KMS-11 (cell line): ENCODE results near the gene FGF14.

ENCODE experiments used
- H2AFZ ChIP-seq: fragments of 200-600 bp; sonication (generic); 2 replicates; pipeline ENCODE4 v1.6.1; 2016; ENCODE audit warnings: antibody characterized with exemption, mixed run types, low read depth
- H3K27ac ChIP-seq: fragments of 200-600 bp; sonication (generic); 2 replicates; pipeline ENCODE4 v1.6.1; 2016; ENCODE audit warnings: mild to moderate bottlenecking, mixed run types
- H3K27me3 ChIP-seq: fragments of 200-600 bp; sonication (generic); 2 replicates; pipeline ENCODE4 v1.6.1; 2017; ENCODE audit warnings: mild to moderate bottlenecking, low read depth, mixed run types, moderate library complexity; ENCODE audit not compliant: insufficient read depth
- H3K36me3 ChIP-seq: fragments of 200-600 bp; sonication (generic); 2 replicates; pipeline ENCODE4 v1.6.1; 2017; ENCODE audit warnings: mild to moderate bottlenecking, mixed run types; ENCODE audit not compliant: insufficient read depth
- H3K4me1 ChIP-seq: fragments of 200-600 bp; sonication (generic); 2 replicates; pipeline ENCODE4 v1.6.1; 2016; ENCODE audit warnings: mild to moderate bottlenecking, low read depth, mixed run types; ENCODE audit not compliant: poor library complexity, severe bottlenecking
- H3K4me2 ChIP-seq: fragments of 200-600 bp; sonication (generic); 2 replicates; pipeline ENCODE4 v1.7.0; 2016; ENCODE audit warnings: mild to moderate bottlenecking, mixed run types
- H3K4me3 ChIP-seq: fragments of 200-600 bp; sonication (generic); IDR thresholded peaks from 2 replicates; pipeline ENCODE4 v1.6.1; 2017; ENCODE audit warnings: low read depth, low read length, mixed read lengths; ENCODE audit not compliant: insufficient read depth
- H3K79me2 ChIP-seq: fragments of 200-600 bp; sonication (generic); 2 replicates; pipeline ENCODE4 v1.6.1; 2016; ENCODE audit warnings: low read depth, mixed run types; ENCODE audit not compliant: insufficient read depth
- H3K9ac ChIP-seq: fragments of 200-600 bp; sonication (generic); 2 replicates; pipeline ENCODE4 v1.6.1; 2016; ENCODE audit warnings: mild to moderate bottlenecking, mixed run types
- H4K20me1 ChIP-seq: fragments of 200-600 bp; sonication (generic); 2 replicates; pipeline ENCODE4 v1.6.1; 2016; ENCODE audit warnings: mild to moderate bottlenecking, mixed run types; ENCODE audit not compliant: insufficient read depth
- TF ChIP-seq, protein P1 (sequence below): fragments of 200-600 bp; sonication (generic); conservative IDR thresholded peaks from 2 replicates; pipeline ENCODE4 v1.6.1; 2017; ENCODE audit warnings: low read depth, mild to moderate bottlenecking, antibody characterized with exemption, low read length, moderate library complexity, mixed read lengths

The FGF14 gene

DNA sequence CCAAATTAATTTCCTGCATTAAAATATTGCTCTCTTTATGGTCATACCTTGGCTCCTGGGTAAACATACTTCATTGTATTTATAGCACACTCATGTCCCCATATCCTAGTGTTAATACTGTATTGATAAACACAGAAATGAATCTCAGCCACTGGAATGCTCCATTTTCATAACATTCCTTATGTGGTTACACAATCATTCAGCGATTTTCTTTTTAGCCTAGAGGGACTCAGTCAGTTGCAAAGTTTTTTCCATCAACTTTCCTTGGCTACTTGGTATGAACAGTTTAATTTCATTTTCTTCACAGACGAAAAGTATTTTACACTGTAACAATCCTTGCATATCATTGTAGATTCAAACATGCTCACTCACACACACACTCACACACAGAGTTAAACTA is 471.5 kb downstream of the FGF14 start:
- Histone ChIP-seq H3K9ac (no peak overlapping the region), H3K4me1 (no peaks in the 10 kb centered on the region), H3K4me3 (no peak overlapping the region), H3K27ac (no peak overlapping the region), H2AFZ (no peak overlapping the region), H3K4me2 (no peak overlapping the region), H3K79me2 (no peaks in the 10 kb centered on the region), H3K27me3 (no peaks in the 10 kb centered on the region), H4K20me1 (no peaks in the 10 kb centered on the region), H3K36me3 (no peaks in the 10 kb centered on the region)
- TF ChIP-seq, protein P1, sequence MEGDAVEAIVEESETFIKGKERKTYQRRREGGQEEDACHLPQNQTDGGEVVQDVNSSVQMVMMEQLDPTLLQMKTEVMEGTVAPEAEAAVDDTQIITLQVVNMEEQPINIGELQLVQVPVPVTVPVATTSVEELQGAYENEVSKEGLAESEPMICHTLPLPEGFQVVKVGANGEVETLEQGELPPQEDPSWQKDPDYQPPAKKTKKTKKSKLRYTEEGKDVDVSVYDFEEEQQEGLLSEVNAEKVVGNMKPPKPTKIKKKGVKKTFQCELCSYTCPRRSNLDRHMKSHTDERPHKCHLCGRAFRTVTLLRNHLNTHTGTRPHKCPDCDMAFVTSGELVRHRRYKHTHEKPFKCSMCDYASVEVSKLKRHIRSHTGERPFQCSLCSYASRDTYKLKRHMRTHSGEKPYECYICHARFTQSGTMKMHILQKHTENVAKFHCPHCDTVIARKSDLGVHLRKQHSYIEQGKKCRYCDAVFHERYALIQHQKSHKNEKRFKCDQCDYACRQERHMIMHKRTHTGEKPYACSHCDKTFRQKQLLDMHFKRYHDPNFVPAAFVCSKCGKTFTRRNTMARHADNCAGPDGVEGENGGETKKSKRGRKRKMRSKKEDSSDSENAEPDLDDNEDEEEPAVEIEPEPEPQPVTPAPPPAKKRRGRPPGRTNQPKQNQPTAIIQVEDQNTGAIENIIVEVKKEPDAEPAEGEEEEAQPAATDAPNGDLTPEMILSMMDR: no peak

DNA sequence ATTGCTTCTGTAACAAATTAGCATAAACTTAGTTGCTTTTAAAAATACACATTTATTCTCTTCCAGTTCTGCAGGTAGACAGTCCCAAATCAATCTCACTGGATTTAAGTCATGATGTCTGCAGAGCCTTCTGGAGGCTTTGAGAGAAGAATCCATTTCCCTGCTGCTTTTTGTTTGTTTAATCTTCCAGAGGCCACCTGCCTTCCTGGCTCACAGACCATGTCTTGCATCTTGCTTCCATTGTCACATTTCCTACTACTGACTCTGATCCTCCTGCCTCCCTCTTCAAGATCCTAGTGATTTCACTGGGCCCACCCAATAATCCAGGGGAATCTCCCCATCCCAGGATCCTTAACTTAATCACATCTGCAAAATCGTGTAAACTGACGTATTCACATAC is 476.1 kb downstream of the FGF14 start:
- Histone ChIP-seq H3K27ac (no peak overlapping the region), H3K27me3 (no peaks in the 10 kb centered on the region)

DNA sequence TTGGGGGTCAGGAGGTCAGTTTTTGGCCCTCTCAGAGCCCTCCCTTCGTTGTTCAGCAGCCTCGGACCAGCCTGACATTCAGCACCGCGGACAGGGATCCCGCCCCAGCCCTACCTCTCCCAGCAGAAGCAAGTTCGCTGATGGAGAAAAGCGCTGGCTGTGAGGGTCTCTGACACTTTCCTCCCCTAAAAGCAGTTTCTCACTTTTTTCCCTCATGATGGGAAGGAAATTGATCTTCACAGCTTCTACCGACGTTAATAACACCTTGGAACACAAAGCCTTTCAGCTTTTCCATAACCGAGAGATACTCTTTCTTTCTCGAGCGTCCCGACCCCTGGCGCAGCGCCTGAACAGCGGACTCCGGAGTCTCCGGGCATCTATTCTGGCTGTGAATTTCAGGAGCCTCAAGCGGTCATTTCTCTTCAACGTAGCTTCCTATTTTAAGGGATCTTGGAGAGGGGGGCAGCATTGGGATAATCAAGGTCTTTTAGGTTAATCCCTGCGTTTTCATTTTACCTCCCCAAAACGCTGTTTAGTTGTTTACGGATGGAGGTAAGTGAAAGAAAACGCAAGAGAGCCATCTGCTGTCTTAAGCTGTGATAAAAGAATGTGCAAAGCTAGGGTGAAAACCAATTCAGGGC is 482.2 kb downstream of the FGF14 start:
- Histone ChIP-seq H3K27ac (no peak overlapping the region), H4K20me1 (no peaks in the 10 kb centered on the region), H2AFZ (no peak overlapping the region), H3K27me3 (no peaks in the 10 kb centered on the region), H3K9ac (no peak overlapping the region), H3K4me2 (no peak overlapping the region), H3K4me1 (no peaks in the 10 kb centered on the region), H3K79me2 (no peaks in the 10 kb centered on the region), H3K4me3 (no peak overlapping the region), H3K36me3 (no peaks in the 10 kb centered on the region)
- TF ChIP-seq, protein P1: no peak

More for the DNA sequence above, 476.1 kb downstream of the FGF14 start:
- Histone ChIP-seq H3K9ac (no peak overlapping the region), H3K4me3 (no peak overlapping the region), H3K79me2 (no peaks in the 10 kb centered on the region), H4K20me1 (no peaks in the 10 kb centered on the region), H3K36me3 (no peaks in the 10 kb centered on the region), H2AFZ (no peak overlapping the region), H3K4me2 (no peak overlapping the region), H3K4me1 (no peaks in the 10 kb centered on the region)
- TF ChIP-seq, protein P1: no peak

DNA sequence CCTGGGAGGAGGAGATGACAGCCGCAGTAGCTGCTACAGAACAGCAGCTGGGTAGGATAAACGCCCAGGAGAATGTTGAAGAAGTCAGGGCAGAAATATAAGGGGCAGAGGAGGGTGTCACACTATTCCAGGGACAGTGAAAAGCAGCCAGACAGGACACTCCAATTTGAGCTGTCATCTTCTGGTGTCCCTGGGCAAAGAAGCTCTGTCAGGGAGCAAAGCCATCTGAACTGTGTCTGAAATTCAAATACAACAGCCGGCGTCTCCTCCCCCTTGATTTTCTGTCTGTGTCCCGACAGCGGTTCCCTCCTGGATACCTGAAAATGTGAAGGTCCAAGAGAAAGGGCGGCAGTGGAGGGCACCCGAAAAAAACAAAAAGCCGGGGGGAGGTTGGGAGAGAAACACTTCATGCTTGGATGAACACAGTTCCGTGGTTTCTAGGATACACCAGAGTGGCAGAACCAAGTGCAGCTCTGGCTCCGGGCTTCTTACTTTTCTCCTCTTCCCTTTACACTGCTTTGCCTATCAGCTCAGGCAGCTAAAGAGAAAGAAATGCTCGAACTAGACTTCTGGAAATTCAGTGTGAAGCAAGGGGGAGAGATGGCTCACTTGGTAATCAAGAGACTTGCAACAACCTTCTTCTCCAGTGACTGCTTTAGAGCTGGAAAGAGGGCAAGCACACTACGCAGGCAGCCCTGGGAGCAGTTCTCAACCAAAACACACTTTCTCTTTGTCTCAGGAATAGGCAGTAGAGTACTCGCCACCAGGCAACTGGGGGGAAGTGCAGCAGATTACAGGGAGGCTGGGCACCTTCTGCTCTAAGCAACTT is 483.8 kb downstream of the FGF14 start:
- H3K27me3 ChIP-seq: no peaks in the 10 kb centered on the region

More for the DNA sequence above, 483.8 kb downstream of the FGF14 start:
- H2AFZ ChIP-seq: no peak overlapping the region
- no peak overlapping the region for H3K4me3 ChIP-seq
- H3K27ac ChIP-seq: no peak overlapping the region
- no peaks in the 10 kb centered on the region for H3K4me1 ChIP-seq
- TF ChIP-seq, protein P1: no peak
- no peak overlapping the region for H3K4me2 ChIP-seq
- H3K9ac ChIP-seq: no peak overlapping the region
- no peaks in the 10 kb centered on the region for H3K36me3 ChIP-seq
- H4K20me1 ChIP-seq: no peaks in the 10 kb centered on the region
- H3K79me2 ChIP-seq: no peaks in the 10 kb centered on the region
